IMR-90 (cell line): Measurements from ENCODE around the gene ASPG. TPM values are rescaled to one million over a fixed set of nuclear protein-coding genes. Genes with fewer than 3 reads are reported as not detected.
A peak's percentile ranks its signal among the peaks of the same experiment; 100 is the strongest.

Source experiments
- ATAC-seq: fragments of 200-7000 bp; cut with Tn5 transposase; 2 replicates; pipeline ENCODE4 v1.9.1; 2020; ENCODE audit warnings: low read depth, mild to moderate bottlenecking, moderate library complexity
- BruUV-seq: library from RNA; stranded (reverse); fragments of 400-500 nt; replicated peaks from 2 replicates; lab custom pipeline; 2021; lab: Mats Ljungman, UMichigan
- CTCF ChIA-PET: fragments of 300-600 bp; formaldehyde crosslinking; extraction: SDS; loops from one replicate; lab custom pipeline; 2021; ENCODE audit warnings: antibody characterized with exemption; lab: Yijun Ruan, JAX
- POLR2A ChIA-PET: fragments of 300-600 bp; sonication (Branson Sonifier 250); formaldehyde crosslinking; loops from one replicate; lab custom pipeline; 2022; ENCODE audit warnings: antibody characterized with exemption; ENCODE audit not compliant: unreplicated experiment; lab: Charles Lee
- DNase-seq: peaks from one replicate; pipeline ENCODE4 v3.0.0; 2013
- H2AFZ ChIP-seq: replicated peaks from 2 replicates; pipeline ENCODE3; 2013; ENCODE audit warnings: low read length, mild to moderate bottlenecking; ENCODE audit not compliant: poor library complexity
- H2AK5ac ChIP-seq: 2 replicates; pipeline ENCODE4 v1.6.1; 2013; ENCODE audit warnings: low read depth, low read length, inconsistent platforms
- H2AK9ac ChIP-seq: replicated peaks from 2 replicates; pipeline ENCODE3; 2013; ENCODE audit warnings: mild to moderate bottlenecking, low read depth, low read length, moderate library complexity; ENCODE audit not compliant: poor library complexity
- H2BK120ac ChIP-seq: 2 replicates; pipeline ENCODE4 v1.6.1; 2013; ENCODE audit warnings: low read depth, low read length, inconsistent platforms
- H2BK15ac ChIP-seq: 3 replicates; pipeline ENCODE4 v1.6.1; 2013; ENCODE audit warnings: low read depth, low read length, inconsistent platforms
- H2BK20ac ChIP-seq: 2 replicates; pipeline ENCODE4 v1.6.1; 2013; ENCODE audit warnings: low read depth, mild to moderate bottlenecking, inconsistent platforms, low read length, moderate library complexity
- H2BK5ac ChIP-seq: 2 replicates; pipeline ENCODE4 v1.6.1; 2013; ENCODE audit warnings: mild to moderate bottlenecking, low read depth, low read length, inconsistent platforms; ENCODE audit not compliant: poor library complexity, severe bottlenecking
- H3K14ac ChIP-seq: replicated peaks from 2 replicates; pipeline ENCODE4 v1.6.1; 2013; ENCODE audit warnings: low read depth, low read length, inconsistent platforms
- H3K18ac ChIP-seq: 2 replicates; pipeline ENCODE4 v1.6.1; 2013; ENCODE audit warnings: low read depth, low read length, control low read depth
- H3K23ac ChIP-seq: 2 replicates; pipeline ENCODE4 v1.6.1; 2013; ENCODE audit warnings: low read depth, low read length, inconsistent platforms
- H3K27ac ChIP-seq: 2 replicates; pipeline ENCODE4 v1.5.1; 2013; ENCODE audit warnings: mild to moderate bottlenecking, control low read depth, low read length; ENCODE audit not compliant: insufficient read depth
- H3K27me3 ChIP-seq: 2 replicates; pipeline ENCODE4 v1.6.1; 2013; ENCODE audit warnings: low read length; ENCODE audit not compliant: control insufficient read depth, insufficient read depth
- H3K36me3 ChIP-seq: 2 replicates; pipeline ENCODE4 v1.6.1; 2013; ENCODE audit warnings: low read length, mixed read lengths; ENCODE audit not compliant: control insufficient read depth, insufficient read depth
- H3K4ac ChIP-seq: 2 replicates; pipeline ENCODE4 v1.6.1; 2013; ENCODE audit warnings: low read depth, low read length, inconsistent platforms
- H3K4me1 ChIP-seq: 2 replicates; pipeline ENCODE4 v1.6.1; 2013; ENCODE audit warnings: low read length, mixed read lengths; ENCODE audit not compliant: control insufficient read depth, insufficient read depth
- H3K4me2 ChIP-seq: 2 replicates; pipeline ENCODE4 v1.6.1; 2013; ENCODE audit warnings: low read depth, mild to moderate bottlenecking, control low read depth, low read length, moderate library complexity
- H3K4me3 ChIP-seq: 2 replicates; pipeline ENCODE4 v1.5.1; 2013; ENCODE audit warnings: low read depth, mild to moderate bottlenecking, control low read depth, low read length, moderate library complexity; ENCODE audit not compliant: insufficient read depth
- H3K56ac ChIP-seq: 2 replicates; pipeline ENCODE4 v1.6.1; 2013; ENCODE audit warnings: low read length, inconsistent platforms; ENCODE audit not compliant: insufficient read depth; ENCODE audit errors: extremely low read depth
- H3K79me1 ChIP-seq, 2 experiments: 2 replicates each; pipeline ENCODE4 v1.6.1; 2013; ENCODE audit warnings: low read length in 2 of 2, inconsistent platforms in 1 of 2, low read depth in 1 of 2
- H3K9ac ChIP-seq: 2 replicates; pipeline ENCODE4 v1.6.1; 2013; ENCODE audit warnings: low read depth, low read length, control low read depth
- H3K9me1 ChIP-seq: 2 replicates; pipeline ENCODE4 v1.6.1; 2013; ENCODE audit warnings: low read length, inconsistent platforms; ENCODE audit not compliant: insufficient read depth
- H3K9me3 ChIP-seq: 2 replicates; pipeline ENCODE4 v1.6.1; 2013; ENCODE audit warnings: low read length; ENCODE audit not compliant: control insufficient read depth, insufficient read depth
- H4K20me1 ChIP-seq: 2 replicates; pipeline ENCODE4 v1.6.1; 2013; ENCODE audit warnings: low read length, inconsistent platforms; ENCODE audit not compliant: insufficient read depth
- H4K5ac ChIP-seq: 2 replicates; pipeline ENCODE4 v1.6.1; 2013; ENCODE audit warnings: mild to moderate bottlenecking, low read depth, low read length, control low read depth
- H4K8ac ChIP-seq, 2 experiments: 2 replicates each; pipeline ENCODE4 v1.6.1; 2013; ENCODE audit warnings: low read depth in 2 of 2, low read length in 2 of 2, control low read depth in 1 of 2, inconsistent platforms in 1 of 2
- H4K91ac ChIP-seq: 2 replicates; pipeline ENCODE4 v1.6.1; 2013; ENCODE audit warnings: low read depth, low read length, inconsistent platforms; ENCODE audit not compliant: insufficient read depth
- BHLHE40 ChIP-seq: fragments of 150-350 bp; IDR thresholded peaks from 2 replicates; pipeline ENCODE4 v1.6.1; 2016; ENCODE audit warnings: mild to moderate bottlenecking, low read depth, low read length
- CEBPB ChIP-seq: IDR thresholded peaks from 2 replicates; pipeline ENCODE4 v1.6.1; 2012; ENCODE audit warnings: low read depth, low read length, improper control_type of control experiment
- CHD1 ChIP-seq: IDR thresholded peaks from 2 replicates; pipeline ENCODE4 v1.6.1; 2012; ENCODE audit warnings: low read depth, low read length, improper control_type of control experiment
- CTCF ChIP-seq: conservative IDR thresholded peaks from 2 replicates; pipeline ENCODE4 v1.5.1; 2012; ENCODE audit warnings: mild to moderate bottlenecking, low read depth, low read length, improper control_type of control experiment
- ELK1 ChIP-seq: fragments of 150-350 bp; IDR thresholded peaks from 2 replicates; pipeline ENCODE4 v1.6.1; 2016; ENCODE audit warnings: low read depth, mild to moderate bottlenecking, low read length, moderate library complexity, borderline replicate concordance
- FOS ChIP-seq: fragments of 150-350 bp; IDR thresholded peaks from 2 replicates; pipeline ENCODE4 v1.6.1; 2016; ENCODE audit warnings: low read depth, low read length
- MAFK ChIP-seq: IDR thresholded peaks from 2 replicates; pipeline ENCODE4 v1.6.1; 2012; ENCODE audit warnings: low read depth, low read length, improper control_type of control experiment
- MAZ ChIP-seq: IDR thresholded peaks from 2 replicates; pipeline ENCODE4 v1.6.1; 2012; ENCODE audit warnings: low read depth, mild to moderate bottlenecking, low read length, improper control_type of control experiment, moderate library complexity, borderline replicate concordance
- MXI1 ChIP-seq: IDR thresholded peaks from 2 replicates; pipeline ENCODE4 v1.6.1; 2012; ENCODE audit warnings: low read depth, mild to moderate bottlenecking, low read length, moderate library complexity, borderline replicate concordance
- NFE2L2 ChIP-seq: fragments of 150-350 bp; IDR thresholded peaks from 2 replicates; pipeline ENCODE4 v1.6.1; 2016; ENCODE audit warnings: low read depth, mild to moderate bottlenecking, low read length
- POLR2A ChIP-seq: IDR thresholded peaks from 2 replicates; pipeline ENCODE4 v1.6.1; 2012; ENCODE audit warnings: mild to moderate bottlenecking, low read depth, low read length
- RAD21 ChIP-seq: IDR thresholded peaks from 2 replicates; pipeline ENCODE4 v1.6.1; 2012; ENCODE audit warnings: low read length, improper control_type of control experiment
- RCOR1 ChIP-seq: IDR thresholded peaks from 2 replicates; pipeline ENCODE4 v1.6.1; 2012; ENCODE audit warnings: mild to moderate bottlenecking, low read length, improper control_type of control experiment; ENCODE audit not compliant: insufficient replicate concordance
- RFX5 ChIP-seq: IDR thresholded peaks from 2 replicates; pipeline ENCODE4 v1.8.0; 2012; ENCODE audit warnings: low read depth, mild to moderate bottlenecking, low read length, moderate library complexity
- SMC3 ChIP-seq: fragments of 150-350 bp; IDR thresholded peaks from 2 replicates; pipeline ENCODE4 v1.6.1; 2016; ENCODE audit warnings: low read depth, mild to moderate bottlenecking, antibody characterized with exemption, low read length, moderate library complexity
- WGBS, 2 experiments: methylation state at CpG; one replicate each; pipeline versions ENCODE4 v1.1.5 to v1.1.7; 2013; ENCODE audit warnings: missing lambda C conversion rate in 2 of 2; ENCODE audit not compliant: insufficient read length in 1 of 2; ENCODE audit errors: extremely low coverage in 2 of 2; 5-methylcytosine and 5-hydroxymethylcytosine counted together
- dilution Hi-C: fragments of 300-500 bp; cut with HindIII; formaldehyde crosslinking; loops from one replicate; pipeline ENCODE4 v1.14.3; 2018; ENCODE audit warnings: low sequenced_read_pairs; ENCODE audit not compliant: unreplicated experiment
- in situ Hi-C: fragments of 300-500 bp; cut with MboI; formaldehyde crosslinking; loops from 3 replicates; pipeline ENCODE4 v1.14.3; 2019; ENCODE audit warnings: low sequenced_read_pairs, inconsistent platforms, mixed read lengths
- intact Hi-C: fragments of 100-400 bp; cut with micrococcal nuclease; formaldehyde crosslinking; loops from 2 replicates; pipeline ENCODE4 v1.10.0; 2022
- polyA plus RNA-seq, 3 experiments: library from polyadenylated mRNA; depleted of rRNA; stranded (reverse); fragments of >200 nt; gene quantifications; 2 replicates each; pipeline ENCODE4 v1.2.3, GENCODE V29; 2012; ENCODE audit warnings: low replicate concordance in 1 of 3
- total RNA-seq: library from RNA; depleted of rRNA; stranded (reverse); fragments of >200 nt; gene quantifications from 2 replicates; pipeline ENCODE4 v1.2.3, GENCODE V29; 2012
- TF ChIP-seq, protein P1 (sequence below): fragments of 150-350 bp; IDR thresholded peaks from 2 replicates; pipeline ENCODE4 v1.6.1; 2017; ENCODE audit warnings: mild to moderate bottlenecking, antibody characterized with exemption, low read length, low read depth

The ASPG gene
- total and polyA plus RNA-seq, 2 of the 4 experiments (the other 2 are of a cell fraction): not detected

GRCh38 chr14:104149617-104150135, 64.2 kb downstream of the ASPG start:
- intact Hi-C loops: no loop called here
- Histone ChIP-seq H4K20me1 (no peaks in the 10 kb centered on the region), H3K56ac (no peak overlapping the region), H3K14ac (no peak overlapping the region), H3K18ac (no peak overlapping the region), H3K9me1 (no peaks in the 10 kb centered on the region), H2AFZ (no peak overlapping the region), H4K91ac (no peak overlapping the region), H3K4me3 (no peak overlapping the region), H3K4me1 (no peaks in the 10 kb centered on the region), H3K27ac (no peak overlapping the region), H2BK5ac (no peak overlapping the region), H2BK15ac (no peak overlapping the region), H3K9ac (no peak overlapping the region), H3K27me3 (no peaks in the 10 kb centered on the region; the same call in 1 of the 2 replicates), H3K23ac (no peak overlapping the region), H3K4ac (no peak overlapping the region), H3K79me1 (no peaks in the 10 kb centered on the region), H2BK120ac (no peak overlapping the region), H3K4me2 (no peak overlapping the region), H2AK5ac (no peak overlapping the region), H4K5ac (no peak overlapping the region), H2AK9ac (no peak overlapping the region), H2BK20ac (no peak overlapping the region), H3K9me3 (no peaks in the 10 kb centered on the region; the same call in 1 of the 2 replicates), H3K36me3 (no peaks in the 10 kb centered on the region), H4K8ac (no peak overlapping the region)
- TF ChIP-seq MXI1: no peak
- no peak for TF ChIP-seq MAZ
- TF ChIP-seq SMC3: no peak
- TF ChIP-seq FOS: no peak
- no peak for TF ChIP-seq CHD1
- TF ChIP-seq, protein P1, sequence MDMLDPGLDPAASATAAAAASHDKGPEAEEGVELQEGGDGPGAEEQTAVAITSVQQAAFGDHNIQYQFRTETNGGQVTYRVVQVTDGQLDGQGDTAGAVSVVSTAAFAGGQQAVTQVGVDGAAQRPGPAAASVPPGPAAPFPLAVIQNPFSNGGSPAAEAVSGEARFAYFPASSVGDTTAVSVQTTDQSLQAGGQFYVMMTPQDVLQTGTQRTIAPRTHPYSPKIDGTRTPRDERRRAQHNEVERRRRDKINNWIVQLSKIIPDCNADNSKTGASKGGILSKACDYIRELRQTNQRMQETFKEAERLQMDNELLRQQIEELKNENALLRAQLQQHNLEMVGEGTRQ: no peak
- TF ChIP-seq RAD21: no peak
- TF ChIP-seq ELK1: no peak
- no peak for TF ChIP-seq POLR2A
- TF ChIP-seq RCOR1: no peak
- TF ChIP-seq NFE2L2: no peak
- TF ChIP-seq RFX5: no peak
- TF ChIP-seq BHLHE40: no peak
- TF ChIP-seq CEBPB: no peak
- no peak for TF ChIP-seq CTCF
- TF ChIP-seq MAFK: no peak
- in situ Hi-C loops: no loop called here
- POLR2A ChIA-PET: no interaction called here
- WGBS, 2 experiments: no CpG with 5 or more reads among the region's 12 CpGs
- no TSS peak for BruUV-seq
- dilution Hi-C loops: no loop called here
- CTCF ChIA-PET: no interaction called here
- no peak for DNase-seq
- ATAC-seq: peak; percentile 11; the same call in 1 of the 2 replicates
